K562 (cell line): ENCODE results near the gene AIFM3. TPM values are rescaled to one million over a fixed set of nuclear protein-coding genes. Genes with fewer than 3 reads are reported as not detected.
A peak's percentile ranks its signal among the peaks of the same experiment; 100 is the strongest.
"Not testable (repeated sequence)": the region's sequence is repeated elsewhere in the genome, so short reads cannot be mapped to it uniquely, and the experiment has no call there.

Experiments
- ATAC-seq: fragments of 200-7000 bp; cut with Tn5 transposase; 3 replicates; pipeline ENCODE4 v1.9.1; 2020; ENCODE audit warnings: moderate library complexity
- BruUV-seq: library from RNA; stranded (reverse); fragments of 400-500 nt; replicated peaks from 2 replicates; lab custom pipeline; 2021; lab: Mats Ljungman, UMichigan
- CTCF ChIA-PET: fragments of 300-600 bp; formaldehyde crosslinking; extraction: SDS; loops from one replicate; lab custom pipeline; 2021; ENCODE audit warnings: low intra/inter-chr PET ratio; lab: Yijun Ruan, JAX
- POLR2A ChIA-PET: fragments of 300-600, 350-650 bp; sonication (Branson Sonifier 250); formaldehyde crosslinking; extraction: SDS; loops from one replicate; lab custom pipeline; 2021; ENCODE audit warnings: antibody characterized with exemption, inconsistent platforms; lab: Yijun Ruan, JAX
- DNase-seq, 4 experiments: peaks; one replicate each; pipeline versions ENCODE4 v3.0.0 to v3.0.0-alpha.2; 2011 to 2018; ENCODE audit warnings: low spot score in 3 of 4, mixed read lengths in 3 of 4; ENCODE audit errors: extremely low read depth in 1 of 4
- FAIRE-seq: peaks from 2 replicates; lab custom pipeline; 2011; peaks lifted over from hg19 to GRCh38; lab: Jason Lieb, UNC
- H2AFZ ChIP-seq: 2 replicates; pipeline ENCODE4 v1.6.0; 2011; ENCODE audit warnings: low read depth, low read length, control low read depth, inconsistent platforms
- H3K27ac ChIP-seq: fragments of 200-600 bp; 3 replicates; pipeline ENCODE4 v1.8.0; 2011; ENCODE audit warnings: low read depth, mild to moderate bottlenecking, control low read depth, inconsistent platforms, low read length, moderate library complexity, mixed read lengths; ENCODE audit errors: extremely low read depth
- H3K27me3 ChIP-seq, 2 experiments: fragments of 300-600 bp in 1 of 2; 2 replicates in 1 of 2; 3 replicates in 1 of 2; pipeline versions ENCODE4 v1.6.0 to v1.8.0; 2011; ENCODE audit warnings: inconsistent platforms in 2 of 2, low read length in 2 of 2, mild to moderate bottlenecking in 1 of 2, mixed read lengths in 1 of 2, moderate library complexity in 1 of 2; ENCODE audit not compliant: control insufficient read depth in 2 of 2, insufficient read depth in 2 of 2
- H3K36me3 ChIP-seq: fragments of 300-600 bp; 3 replicates; pipeline ENCODE4 v1.8.0; 2011; ENCODE audit warnings: mild to moderate bottlenecking, low read length, inconsistent platforms; ENCODE audit not compliant: control insufficient read depth, insufficient read depth
- H3K4me1 ChIP-seq, 2 experiments: fragments of 200-600 bp in 1 of 2; replicated peaks in 1 of 2; 2 replicates in 1 of 2; 3 replicates in 1 of 2; pipeline versions ENCODE4 v1.5.1 to v1.8.0; 2011; ENCODE audit warnings: inconsistent platforms in 2 of 2, low read length in 2 of 2, mild to moderate bottlenecking in 1 of 2, mixed read lengths in 1 of 2, moderate library complexity in 1 of 2; ENCODE audit not compliant: control insufficient read depth in 2 of 2, insufficient read depth in 2 of 2
- H3K4me2 ChIP-seq: 2 replicates; pipeline ENCODE4 v1.6.1; 2011; ENCODE audit warnings: low read length, control low read depth, inconsistent platforms, mixed read lengths; ENCODE audit not compliant: insufficient read depth
- H3K4me3 ChIP-seq: fragments of 200-600 bp; sonication (generic), shearing (Covaris generic); 2 replicates; pipeline ENCODE4 v1.5.1; 2016; ENCODE audit warnings: control low read depth, inconsistent platforms
- H3K79me2 ChIP-seq: fragments of 200-600 bp; 3 replicates; pipeline ENCODE4 v1.8.0; 2011; ENCODE audit warnings: low read length, inconsistent platforms; ENCODE audit not compliant: control insufficient read depth, insufficient read depth
- H3K9ac ChIP-seq, 2 experiments: 2 replicates each; pipeline versions ENCODE4 v1.6.0 to v1.6.1; 2011; ENCODE audit warnings: low read depth in 2 of 2, low read length in 2 of 2, control low read depth in 1 of 2, inconsistent platforms in 1 of 2, mild to moderate bottlenecking in 1 of 2, mixed read lengths in 1 of 2; ENCODE audit not compliant: insufficient read depth in 1 of 2
- H3K9me1 ChIP-seq: one replicate; pipeline ENCODE4 v1.6.0; 2011; ENCODE audit warnings: inconsistent platforms, mild to moderate bottlenecking, low read length, moderate library complexity; ENCODE audit not compliant: control insufficient read depth, insufficient read depth
- H3K9me3 ChIP-seq: replicated peaks from 2 replicates; pipeline ENCODE4 v1.5.1; 2011; ENCODE audit warnings: low read depth, low read length, inconsistent platforms; ENCODE audit not compliant: control insufficient read depth, insufficient read depth
- H4K20me1 ChIP-seq: replicated peaks from 2 replicates; pipeline ENCODE4 v1.6.1; 2011; ENCODE audit warnings: low read length, inconsistent platforms, mixed read lengths; ENCODE audit not compliant: control insufficient read depth, insufficient read depth
- ARNT ChIP-seq, 2 experiments: fragments of 450-650 bp; IDR thresholded peaks; 2 replicates each; pipeline ENCODE4 v1.6.1; 2016; ENCODE audit warnings: mild to moderate bottlenecking in 1 of 2
- CC2D1A ChIP-seq: fragments of 450-650 bp; IDR thresholded peaks from 2 replicates; pipeline ENCODE4 v1.6.1; 2017; ENCODE audit warnings: mild to moderate bottlenecking
- CXXC5 ChIP-seq: fragments of 250-450 bp; sonication (Bioruptor Pico); IDR thresholded peaks from 2 replicates; pipeline ENCODE4 v1.8.0; 2022; ENCODE audit warnings: inconsistent platforms, mild to moderate bottlenecking, moderate library complexity
- HNRNPH1 ChIP-seq: fragments of 200-400 bp; formaldehyde crosslinking; optimal IDR thresholded peaks from 2 replicates; pipeline ENCODE3; 2017; ENCODE audit warnings: low read depth, mild to moderate bottlenecking, low read length, moderate library complexity
- SIN3A ChIP-seq, 2 experiments: fragments of 150-350 bp in 1 of 2; IDR thresholded peaks; 2 replicates each; pipeline ENCODE4 v1.6.1; 2011 to 2016; ENCODE audit warnings: borderline replicate concordance in 2 of 2, low read depth in 2 of 2, low read length in 2 of 2, mild to moderate bottlenecking in 2 of 2, moderate library complexity in 2 of 2; ENCODE audit not compliant: control insufficient read depth in 1 of 2
- TRIM24 ChIP-seq, 2 experiments: fragments of 450-650 bp; IDR thresholded peaks; 2 replicates each; pipeline ENCODE4 v1.6.1; 2016
- XRCC5 ChIP-seq: fragments of 200-400 bp; formaldehyde crosslinking; IDR thresholded peaks from 2 replicates; pipeline ENCODE4 v1.6.1; 2017; ENCODE audit warnings: low read depth, mild to moderate bottlenecking, low read length
- ZNF384 ChIP-seq: IDR thresholded peaks from 2 replicates; pipeline ENCODE4 v1.6.1; 2012; ENCODE audit warnings: low read depth, low read length, improper control_type of control experiment
- ZNF431 ChIP-seq: sonication (generic); formaldehyde crosslinking; IDR thresholded peaks from 2 replicates; pipeline ENCODE4 v1.8.0; 2022; ENCODE audit warnings: mild to moderate bottlenecking, missing genetic modification reagents
- ZNF551 ChIP-seq: fragments of 250-450 bp; sonication (Bioruptor Pico); IDR thresholded peaks from 2 replicates; pipeline ENCODE4 v1.5.0; 2021; ENCODE audit warnings: mild to moderate bottlenecking, moderate library complexity
- ZNF707 ChIP-seq: fragments of 250-450 bp; sonication (Bioruptor Pico); conservative IDR thresholded peaks from 2 replicates; pipeline ENCODE4 v1.8.0; 2022; ENCODE audit warnings: inconsistent platforms, mild to moderate bottlenecking, moderate library complexity
- WGBS: fragments of 100-300 bp; shearing (Covaris generic); methylation state at CpG from one replicate; pipeline ENCODE4 v1.1.6; 2016; ENCODE audit warnings: low coverage, mixed read lengths; ENCODE audit not compliant: insufficient coverage; ENCODE audit errors: missing lambda C conversion rate; 5-methylcytosine and 5-hydroxymethylcytosine counted together
- in situ Hi-C: fragments of 300-500 bp; cut with MboI; formaldehyde crosslinking; loops from 4 replicates; pipeline ENCODE4 v1.15.0; 2018; ENCODE audit warnings: inconsistent platforms, mixed read lengths
- intact Hi-C: fragments of 100-400 bp; cut with micrococcal nuclease; formaldehyde crosslinking; loops from 2 replicates; pipeline ENCODE4 v1.14.2; 2022
- polyA plus RNA-seq, 8 experiments: library from polyadenylated mRNA; depleted of rRNA in 4 of 8; stranded (reverse) in 5 of 8; unstranded in 3 of 8; fragments of >200 nt; fragmentation: Nextera tagmentation in 2 of 8; fragmentation: Illumina TruSeq in 1 of 8; extraction: Ambion mirVana in 2 of 8; extraction: Trizol in 1 of 8; gene quantifications; 2 replicates each; pipeline versions ENCODE4 v1.2.1 to v1.2.3, GENCODE V29; 2011 to 2014; ENCODE audit warnings: inconsistent platforms in 1 of 8, missing spikeins in 1 of 8
- total RNA-seq, 7 experiments: library from RNA; depleted of rRNA in 6 of 7; stranded (reverse); fragments of >200 nt in 6 of 7; fragmentation: Illumina TruSeq in 2 of 7; extraction: Trizol in 2 of 7; gene quantifications; 2 replicates each; pipeline versions ENCODE4 v1.2.1 to v1.2.3, GENCODE V29; 2011 to 2021; ENCODE audit warnings: low replicate concordance in 1 of 7
- TF ChIP-seq, protein P1 (sequence below): fragments of 250-450 bp; sonication (Bioruptor Pico); IDR thresholded peaks from 2 replicates; pipeline ENCODE4 v1.8.0; 2022; ENCODE audit warnings: inconsistent platforms
- TF ChIP-seq, protein P2 (sequence below), 2 experiments: fragments of 450-650 bp in 1 of 2; sonication (generic) in 1 of 2; formaldehyde crosslinking; conservative IDR thresholded peaks; 2 replicates each; pipeline versions ENCODE4 v1.4.0 to v1.8.1; 2020 to 2022; ENCODE audit warnings: mild to moderate bottlenecking in 1 of 2, missing genetic modification reagents in 1 of 2
- TF ChIP-seq, protein P3 (sequence below): fragments of 250-450 bp; sonication (Bioruptor Pico); IDR thresholded peaks from 2 replicates; pipeline ENCODE4 v1.6.1; 2021; ENCODE audit warnings: mild to moderate bottlenecking
- TF ChIP-seq, protein P4 (sequence below): fragments of 450-650 bp; IDR thresholded peaks from 2 replicates; pipeline ENCODE4 v1.6.1; 2016; ENCODE audit warnings: borderline replicate concordance

The AIFM3 gene
- total and polyA plus RNA-seq, 9 of the 15 experiments (the other 6 are each of a cell fraction or from before 2014, with no cell fraction given) = 0.03 to 0.20 (median 0.07) TPM; not detected in 1

DNA sequence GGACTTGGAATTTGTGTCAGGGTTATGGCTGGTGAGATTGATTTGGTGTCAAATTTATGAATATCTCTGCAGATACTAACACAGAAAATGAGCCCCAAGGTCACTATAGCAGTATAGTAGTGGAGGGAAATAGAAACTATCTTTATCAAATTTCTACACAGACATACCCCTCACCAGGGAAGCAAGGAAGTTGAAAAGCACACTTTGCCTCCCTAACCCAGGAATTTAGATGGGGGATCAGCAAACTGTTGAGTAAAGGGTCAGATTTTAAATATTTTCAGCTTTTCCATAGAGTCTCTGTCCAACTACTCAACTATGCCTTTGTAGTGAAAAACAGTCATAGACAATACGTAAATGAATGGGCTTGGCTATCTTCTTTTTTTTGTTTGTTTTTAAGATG, 37.1 kb upstream of the AIFM3 start (continued):
- TF ChIP-seq, protein P1, sequence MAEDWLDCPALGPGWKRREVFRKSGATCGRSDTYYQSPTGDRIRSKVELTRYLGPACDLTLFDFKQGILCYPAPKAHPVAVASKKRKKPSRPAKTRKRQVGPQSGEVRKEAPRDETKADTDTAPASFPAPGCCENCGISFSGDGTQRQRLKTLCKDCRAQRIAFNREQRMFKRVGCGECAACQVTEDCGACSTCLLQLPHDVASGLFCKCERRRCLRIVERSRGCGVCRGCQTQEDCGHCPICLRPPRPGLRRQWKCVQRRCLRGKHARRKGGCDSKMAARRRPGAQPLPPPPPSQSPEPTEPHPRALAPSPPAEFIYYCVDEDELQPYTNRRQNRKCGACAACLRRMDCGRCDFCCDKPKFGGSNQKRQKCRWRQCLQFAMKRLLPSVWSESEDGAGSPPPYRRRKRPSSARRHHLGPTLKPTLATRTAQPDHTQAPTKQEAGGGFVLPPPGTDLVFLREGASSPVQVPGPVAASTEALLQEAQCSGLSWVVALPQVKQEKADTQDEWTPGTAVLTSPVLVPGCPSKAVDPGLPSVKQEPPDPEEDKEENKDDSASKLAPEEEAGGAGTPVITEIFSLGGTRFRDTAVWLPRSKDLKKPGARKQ (CRISPR knock-in tag) = peak; percentile 59; the same call in 1 of the 2 replicates
- TF ChIP-seq, protein P2, sequence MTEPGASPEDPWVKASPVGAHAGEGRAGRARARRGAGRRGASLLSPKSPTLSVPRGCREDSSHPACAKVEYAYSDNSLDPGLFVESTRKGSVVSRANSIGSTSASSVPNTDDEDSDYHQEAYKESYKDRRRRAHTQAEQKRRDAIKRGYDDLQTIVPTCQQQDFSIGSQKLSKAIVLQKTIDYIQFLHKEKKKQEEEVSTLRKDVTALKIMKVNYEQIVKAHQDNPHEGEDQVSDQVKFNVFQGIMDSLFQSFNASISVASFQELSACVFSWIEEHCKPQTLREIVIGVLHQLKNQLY (CRISPR knock-in tag; conservative IDR thresholded peaks at IDR 0.05) = 0 out of 4 replicates have a peak, but pooled peaks of 1 of the 2 experiments have one; percentile 51
- TF ChIP-seq, protein P3, sequence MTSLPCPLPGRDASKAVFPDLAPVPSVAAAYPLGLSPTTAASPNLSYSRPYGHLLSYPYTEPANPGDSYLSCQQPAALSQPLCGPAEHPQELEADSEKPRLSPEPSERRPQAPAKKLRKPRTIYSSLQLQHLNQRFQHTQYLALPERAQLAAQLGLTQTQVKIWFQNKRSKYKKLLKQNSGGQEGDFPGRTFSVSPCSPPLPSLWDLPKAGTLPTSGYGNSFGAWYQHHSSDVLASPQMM = peak; percentile 71; the same call in 1 of the 2 replicates
- no peak for TF ChIP-seq HNRNPH1
- TF ChIP-seq ZNF551 = 0 out of 2 replicates have a peak, but pooled peaks have one; percentile 40

DNA sequence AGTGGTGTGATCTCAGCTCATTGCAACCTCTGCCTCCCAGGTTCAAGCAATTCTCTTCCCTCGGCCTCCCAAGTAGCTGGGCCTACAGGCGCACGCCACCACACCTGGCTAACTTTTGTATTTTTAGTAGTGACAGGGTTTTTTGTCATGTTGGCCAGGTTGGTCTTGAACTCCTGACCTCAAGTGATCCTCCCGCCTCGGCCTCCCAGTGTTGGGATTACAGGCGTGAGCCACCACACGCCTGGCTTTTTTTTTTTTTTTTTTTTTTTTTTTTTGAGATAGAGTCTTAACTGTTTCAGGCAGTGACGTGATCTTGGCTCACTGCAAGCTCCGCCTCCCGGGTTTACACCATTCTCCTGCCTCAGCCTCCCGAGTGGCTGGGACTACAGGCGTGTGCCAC, 36.6 kb upstream of the AIFM3 start:
- DNase-seq, H3K4me2 ChIP-seq, in situ Hi-C loops, H3K9ac ChIP-seq, ATAC-seq, H3K27ac ChIP-seq, H2AFZ ChIP-seq, H3K9me3 ChIP-seq, H3K27me3 ChIP-seq, FAIRE-seq, CTCF ChIA-PET, H3K4me3 ChIP-seq, BruUV-seq: not testable (repeated sequence)
- Histone ChIP-seq H3K36me3 (peaks cover 80% of the 10 kb centered on the region), H3K79me2 (peaks cover 99% of the 10 kb centered on the region), H3K9me1 (peaks cover 13% of the 10 kb centered on the region), H3K4me1 (peaks cover 9 to 12% of the 10 kb centered on the region in 2 experiments; a peak in 4 of 5 replicates), H4K20me1 (peaks cover 74% of the 10 kb centered on the region)
- POLR2A ChIA-PET = interaction anchor here (0.7 to 64.4 kb wide), 3 partner anchors 12 to 44 kb away, joined by 3 to 1556 read pairs (median 1556); partner anchors contain the start of genes AIFM3, CRKL and LZTR1
- whole genome bisulfite sequencing = 90% methylated on average over 12 of the region's 12 CpGs
- intact Hi-C loops = loop anchor here (5.0 kb wide), 1 partner anchor 52 kb away; the partner anchor contains the start of gene LZTR1
- TF ChIP-seq CC2D1A (0 out of 2 replicates have a peak, but pooled peaks have one; percentile 28), ZNF707 (peak; percentile 24; the same call in 1 of the 2 replicates), TRIM24 (IDR thresholded peaks at IDR 0.05) (peak; percentile 20 to 42; a peak in 2 of 4 replicates), CXXC5 (CRISPR knock-in tag) (0 out of 2 replicates have a peak, but pooled peaks have one; percentile 20), ZNF384 (peak; percentile 52), SIN3A (IDR thresholded peaks at IDR 0.05; ENCODE audit: borderline replicate concordance in 2 of 2, control insufficient read depth in 1 of 2, low read depth in 2 of 2, low read length in 2 of 2) (0 out of 4 replicates have a peak, but pooled peaks of 1 of the 2 experiments have one; percentile 16), XRCC5 (0 out of 2 replicates have a peak, but pooled peaks have one; percentile 37), ZNF431 (CRISPR knock-in tag) (0 out of 2 replicates have a peak, but pooled peaks have one; percentile 27), ARNT (IDR thresholded peaks at IDR 0.05) (0 out of 4 replicates have a peak, but pooled peaks of 1 of the 2 experiments have one; percentile 15)
- TF ChIP-seq, protein P4, sequence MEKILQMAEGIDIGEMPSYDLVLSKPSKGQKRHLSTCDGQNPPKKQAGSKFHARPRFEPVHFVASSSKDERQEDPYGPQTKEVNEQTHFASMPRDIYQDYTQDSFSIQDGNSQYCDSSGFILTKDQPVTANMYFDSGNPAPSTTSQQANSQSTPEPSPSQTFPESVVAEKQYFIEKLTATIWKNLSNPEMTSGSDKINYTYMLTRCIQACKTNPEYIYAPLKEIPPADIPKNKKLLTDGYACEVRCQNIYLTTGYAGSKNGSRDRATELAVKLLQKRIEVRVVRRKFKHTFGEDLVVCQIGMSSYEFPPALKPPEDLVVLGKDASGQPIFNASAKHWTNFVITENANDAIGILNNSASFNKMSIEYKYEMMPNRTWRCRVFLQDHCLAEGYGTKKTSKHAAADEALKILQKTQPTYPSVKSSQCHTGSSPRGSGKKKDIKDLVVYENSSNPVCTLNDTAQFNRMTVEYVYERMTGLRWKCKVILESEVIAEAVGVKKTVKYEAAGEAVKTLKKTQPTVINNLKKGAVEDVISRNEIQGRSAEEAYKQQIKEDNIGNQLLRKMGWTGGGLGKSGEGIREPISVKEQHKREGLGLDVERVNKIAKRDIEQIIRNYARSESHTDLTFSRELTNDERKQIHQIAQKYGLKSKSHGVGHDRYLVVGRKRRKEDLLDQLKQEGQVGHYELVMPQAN = peak; percentile 47; the same call in 1 of the 2 replicates
